Hindlimb muscle (tissue), 1 donor: ENCODE measurements around the gene ALPK3. TPM values are rescaled to one million over a fixed set of nuclear protein-coding genes. Genes with fewer than 3 reads are reported as not detected.

Source experiments
- DNase-seq: peaks from one replicate; pipeline ENCODE4 v3.0.0-alpha.2; 2013
- polyA plus RNA-seq: library from polyadenylated mRNA; unstranded; fragments of 120-200 nt; gene quantifications from one replicate; pipeline ENCODE4 v1.2.1, GENCODE V29; 2013; ENCODE audit not compliant: insufficient read length

ALPK3 gene
- polyA plus RNA-seq, 1 donor: 106 TPM

- DNase-seq: no peak
Measured at GRCh38 chr15:84799511-84800187, 17.5 kb upstream of the ALPK3 start.

- no peak for DNase-seq
Measured at GRCh38 chr15:84800365-84800806, 16.8 kb upstream of the ALPK3 start.

GRCh38 chr15:84804005-84804900 is 12.9 kb upstream of the ALPK3 start:
- DNase-seq: no peak

- no peak for DNase-seq
Measured at GRCh38 chr15:84805221-84805620, 11.9 kb upstream of the ALPK3 start.

GRCh38 chr15:84807228-84807627 is 9.9 kb upstream of the ALPK3 start:
- DNase-seq: no peak

- DNase-seq: no peak
Measured at GRCh38 chr15:84810073-84810840, 6.9 kb upstream of the ALPK3 start.

- DNase-seq: no peak
Measured at GRCh38 chr15:84811151-84811550, 6.0 kb upstream of the ALPK3 start.

GRCh38 chr15:84811828-84812227 is 5.3 kb upstream of the ALPK3 start:
- DNase-seq: no peak

- DNase-seq: no peak
Measured at GRCh38 chr15:84812842-84813241, 4.3 kb upstream of the ALPK3 start.

- DNase-seq: no peak
Measured at GRCh38 chr15:84813435-84813834, 3.7 kb upstream of the ALPK3 start.

GRCh38 chr15:84813931-84814330 is 3.2 kb upstream of the ALPK3 start:
- no peak for DNase-seq

GRCh38 chr15:84814916-84815315 is 2.2 kb upstream of the ALPK3 start:
- DNase-seq: no peak

- no peak for DNase-seq
Measured at GRCh38 chr15:84817466-84818081, 418 bp downstream of the ALPK3 start.

- DNase-seq: no peak
Measured at GRCh38 chr15:84818261-84819131, 1.3 kb downstream of the ALPK3 start.

GRCh38 chr15:84819291-84819768 is 2.2 kb downstream of the ALPK3 start:
- DNase-seq: no peak

GRCh38 chr15:84819791-84820190 is 2.6 kb downstream of the ALPK3 start:
- DNase-seq: no peak

- no peak for DNase-seq
Measured at GRCh38 chr15:84821501-84822021, 4.4 kb downstream of the ALPK3 start.

- DNase-seq: peak; percentile 66
Measured at GRCh38 chr15:84822653-84823281, 5.6 kb downstream of the ALPK3 start.

- no peak for DNase-seq
Measured at GRCh38 chr15:84823282-84823878, 6.2 kb downstream of the ALPK3 start.
